NCI-H345 (cell line): ENCODE data around the gene STX4.
A peak's percentile ranks its signal among the peaks of the same experiment; 100 is the strongest.
"Not testable (repeated sequence)": the region's sequence is repeated elsewhere in the genome, so short reads cannot be mapped to it uniquely, and the experiment has no call there.

Experiments used
- DNase-seq: peaks from one replicate; lab custom pipeline; 2025; lab: John Stamatoyannopoulos, UW

The STX4 gene

GRCh38 chr16:30998852-30999761 is 34.3 kb upstream of the STX4 start:
- DNase-seq, result no peak

DNA sequence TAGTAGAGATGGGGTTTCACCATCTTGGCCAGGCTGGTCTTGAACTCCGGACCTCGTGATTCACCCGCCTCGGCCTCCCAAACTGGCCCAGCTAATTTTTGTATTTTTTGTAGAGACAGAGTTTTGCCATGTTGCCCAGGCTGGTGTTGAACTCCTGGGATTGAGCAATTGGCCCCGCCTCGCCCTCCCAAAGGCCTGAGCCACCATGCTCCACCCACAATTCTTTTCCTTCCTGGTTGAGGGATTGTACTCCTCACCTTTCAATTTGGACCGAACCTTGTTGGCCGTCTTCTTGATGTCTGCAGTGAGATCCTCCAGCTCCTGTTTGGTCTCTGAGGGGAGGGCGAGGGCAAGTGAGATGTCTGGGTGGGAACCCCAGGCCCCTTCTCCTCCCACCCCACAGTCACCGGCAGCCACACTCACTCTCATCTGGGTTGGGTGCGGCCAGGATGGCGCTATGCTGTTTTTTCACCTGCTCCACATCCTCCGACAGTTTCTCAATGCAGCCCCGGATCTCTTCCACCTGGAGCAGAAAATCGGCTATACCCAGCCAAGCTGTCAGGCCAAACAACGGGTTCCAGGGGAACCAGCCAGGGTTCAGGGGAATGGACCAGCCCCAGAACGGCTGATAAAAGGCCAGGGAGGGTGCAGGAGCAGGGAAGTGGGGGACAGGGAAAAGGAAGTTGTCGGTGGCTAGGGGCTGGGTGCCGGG is 32.5 kb upstream of the STX4 start:
- no peak for DNase-seq

GRCh38 chr16:31001507-31002249 is 31.7 kb upstream of the STX4 start:
- DNase-seq, result no peak

- no peak for DNase-seq
These were observed 31.1 kb upstream of the STX4 start for GRCh38 chr16:31002250-31002700.

GRCh38 chr16:31002862-31003341 is 30.5 kb upstream of the STX4 start:
- no peak for DNase-seq

GRCh38 chr16:31003744-31004143 is 29.6 kb upstream of the STX4 start:
- DNase-seq, result no peak

- no peak for DNase-seq
These were observed 28.7 kb upstream of the STX4 start for GRCh38 chr16:31004658-31005057.

- DNase-seq, result no peak
These were observed 27.8 kb upstream of the STX4 start for GRCh38 chr16:31005350-31006085.

- DNase-seq, result no peak
These were observed 27.3 kb upstream of the STX4 start for GRCh38 chr16:31006086-31006385.

DNA sequence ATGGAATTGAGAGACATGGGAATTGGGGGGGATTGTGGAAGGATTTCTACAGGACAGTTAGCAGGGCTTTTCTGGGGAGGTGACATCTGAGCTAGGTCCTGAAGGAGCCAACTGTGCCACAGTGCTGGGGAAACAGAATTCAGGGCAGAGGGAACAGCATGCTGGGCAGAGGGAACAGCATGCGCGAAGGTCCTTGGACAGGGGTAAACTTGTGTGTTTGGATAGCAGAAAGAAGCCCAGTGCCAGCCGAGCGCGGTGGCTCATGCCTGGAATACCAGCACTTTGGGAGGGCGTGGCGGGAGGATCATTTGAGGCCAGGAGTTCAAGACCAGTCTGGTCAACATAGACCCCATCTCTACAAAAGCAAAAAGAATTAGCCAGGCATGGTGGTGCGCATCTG is 26.8 kb upstream of the STX4 start:
- DNase-seq, result no peak

DNA sequence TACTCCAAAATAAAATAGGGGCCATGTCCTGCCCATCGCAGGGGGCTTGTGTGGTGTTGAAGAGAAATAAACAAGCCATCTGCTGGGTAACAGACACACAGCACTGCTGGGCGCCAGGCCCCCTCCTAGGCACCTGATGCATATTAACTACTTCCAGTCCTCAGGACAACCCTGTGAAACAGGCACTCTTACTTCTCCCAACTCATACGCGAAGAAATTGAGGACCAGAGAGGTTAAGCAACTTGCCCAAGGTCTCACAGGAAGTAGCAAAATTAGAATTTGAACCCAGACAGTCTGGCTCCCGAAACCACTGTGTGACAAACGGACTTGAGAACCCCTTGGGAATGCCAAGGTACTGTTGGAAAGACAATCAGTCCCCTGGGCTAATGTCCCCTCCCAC is 25.7 kb upstream of the STX4 start:
- DNase-seq, result no peak

GRCh38 chr16:31008149-31008548 is 25.2 kb upstream of the STX4 start:
- DNase-seq, result no peak

- DNase-seq, result no peak
These were observed 24.8 kb upstream of the STX4 start for GRCh38 chr16:31008551-31008950.

GRCh38 chr16:31009120-31009519 is 24.2 kb upstream of the STX4 start:
- no peak for DNase-seq

GRCh38 chr16:31009894-31010584 is 23.3 kb upstream of the STX4 start:
- DNase-seq, result no peak

- peak; percentile 64 for DNase-seq
These were observed 22.6 kb upstream of the STX4 start, which contains the start of gene STX1B for GRCh38 chr16:31010585-31011325. TSS of gene STX1B (minus strand) at chr16:31010638. CDS start at chr16:31010396, 242 bp downstream.

DNA sequence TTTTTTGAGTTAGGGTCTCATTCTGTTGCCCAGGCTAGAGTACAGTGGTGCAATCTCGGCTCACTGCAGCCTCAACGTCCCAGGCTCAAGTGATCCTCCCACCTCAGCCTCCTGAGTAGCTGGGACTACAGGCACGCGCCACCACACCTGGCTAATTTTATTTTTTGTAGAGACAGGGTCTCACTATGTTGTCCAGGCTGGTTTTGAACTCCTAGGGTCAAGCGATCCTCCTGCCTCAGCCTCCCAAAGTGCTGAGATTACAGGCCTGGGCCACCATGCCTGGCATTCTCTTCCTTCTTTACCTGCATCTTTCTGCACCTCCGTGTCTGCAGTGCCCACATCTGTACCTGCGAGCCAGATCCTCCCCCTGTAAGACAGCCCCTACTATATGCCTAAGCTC is 21.5 kb upstream of the STX4 start:
- not testable (repeated sequence) for DNase-seq

DNA sequence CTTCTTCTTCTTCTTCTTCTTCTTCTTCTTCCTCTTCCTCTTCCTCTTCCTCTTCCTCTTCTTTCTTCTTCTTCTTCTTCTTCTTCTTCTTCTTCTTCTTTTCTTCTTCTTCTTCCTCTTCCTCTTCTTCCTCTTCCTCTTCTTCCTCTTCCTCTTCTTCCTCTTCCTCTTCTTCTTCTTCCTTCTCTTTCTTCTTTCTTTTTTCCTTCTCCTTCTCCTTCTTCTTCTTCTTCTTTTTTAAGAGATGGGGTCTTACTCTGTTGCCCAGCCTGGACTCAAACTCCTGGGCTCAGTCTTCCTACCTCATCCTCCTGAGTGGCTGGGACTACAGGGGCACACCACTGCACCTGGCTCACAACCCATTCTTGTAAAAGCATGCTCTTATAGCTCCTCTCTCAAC is 20.1 kb upstream of the STX4 start:
- not testable (repeated sequence) for DNase-seq

- DNase-seq, result no peak
These were observed 17.3 kb upstream of the STX4 start for GRCh38 chr16:31016018-31016417.

DNA sequence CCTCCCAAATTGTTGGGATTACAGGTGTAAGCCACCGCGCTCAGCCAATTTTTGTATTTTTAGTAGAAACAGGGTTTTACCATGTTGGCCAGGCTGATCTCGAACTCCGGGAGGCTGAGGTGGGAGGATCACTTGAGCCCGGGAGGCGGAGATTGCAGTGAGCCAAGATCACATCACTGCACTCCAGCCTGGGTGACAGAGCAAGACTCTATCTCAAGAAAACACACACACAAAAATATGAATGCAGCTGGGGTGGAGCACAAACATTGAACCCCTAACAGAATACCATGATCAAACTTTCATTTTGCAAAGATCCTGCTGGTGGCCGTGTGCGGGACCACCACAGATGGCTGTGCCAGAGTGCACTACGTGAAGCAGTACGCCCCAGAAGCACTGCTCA is 15.6 kb upstream of the STX4 start:
- DNase-seq, result not testable (repeated sequence)
